Erythroblast (primary cell): ENCODE measurements around the gene CCDC196.

Experiments used
- GATA1 ChIP-seq: IDR thresholded peaks from 2 replicates; pipeline ENCODE4 v1.6.1; 2011; ENCODE audit warnings: low read depth, mild to moderate bottlenecking, control low read depth, low read length, moderate library complexity
- POLR2A ChIP-seq: IDR thresholded peaks from 2 replicates; pipeline ENCODE4 v1.6.1; 2011; ENCODE audit warnings: mild to moderate bottlenecking, low read length

DNA sequence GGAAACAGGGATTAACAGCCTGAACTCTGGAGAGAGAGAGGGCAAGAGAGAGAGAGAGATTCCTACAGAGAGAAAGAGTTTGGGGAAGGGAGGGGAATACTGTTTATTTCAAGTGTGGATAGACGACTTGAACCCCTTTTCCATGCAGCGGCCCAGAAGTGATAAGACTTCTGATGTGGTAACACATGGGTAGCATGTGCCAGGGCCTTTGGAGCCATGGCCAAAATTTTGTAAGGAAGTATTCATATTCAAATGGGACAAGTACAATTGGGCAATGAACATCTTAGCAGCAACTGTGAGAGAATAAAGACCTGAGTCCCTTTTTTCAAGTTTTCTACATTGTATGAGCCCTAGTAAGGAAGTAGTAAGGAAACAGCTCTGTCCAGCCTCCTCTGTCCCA is 42.4 kb upstream of the CCDC196 start:
- no peak for TF ChIP-seq POLR2A
- TF ChIP-seq GATA1 = no peak
